CD4-positive, alpha-beta T cell treated with Interleukin-17A for 1 hour (primary cell): ENCODE results near the gene LRRC7.

ENCODE experiments used
- DNase-seq: peaks from one replicate; pipeline ENCODE4 v3.0.0-alpha.2; 2020

LRRC7 gene

GRCh38 chr1:69985901-69986439 is 418.2 kb downstream of the LRRC7 start:
- no peak for DNase-seq

DNA sequence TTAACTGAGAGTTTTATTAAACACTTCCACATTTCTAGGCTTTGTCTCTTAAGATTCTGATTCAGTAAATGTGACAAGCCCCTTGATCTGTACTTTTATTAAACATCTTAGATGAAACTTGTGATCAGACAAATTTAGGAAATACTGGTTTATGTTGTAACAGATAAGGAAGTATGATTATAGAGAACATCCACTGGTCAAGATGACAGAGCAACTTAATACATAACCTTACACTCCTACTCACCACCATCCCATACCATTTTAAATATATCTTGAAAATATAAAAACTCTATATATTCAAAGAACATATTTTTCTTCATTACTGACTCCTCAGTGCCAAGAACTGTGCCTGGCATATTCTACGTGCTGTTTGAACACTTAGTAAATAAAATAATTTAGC is 420.2 kb downstream of the LRRC7 start:
- DNase-seq = no peak

DNA sequence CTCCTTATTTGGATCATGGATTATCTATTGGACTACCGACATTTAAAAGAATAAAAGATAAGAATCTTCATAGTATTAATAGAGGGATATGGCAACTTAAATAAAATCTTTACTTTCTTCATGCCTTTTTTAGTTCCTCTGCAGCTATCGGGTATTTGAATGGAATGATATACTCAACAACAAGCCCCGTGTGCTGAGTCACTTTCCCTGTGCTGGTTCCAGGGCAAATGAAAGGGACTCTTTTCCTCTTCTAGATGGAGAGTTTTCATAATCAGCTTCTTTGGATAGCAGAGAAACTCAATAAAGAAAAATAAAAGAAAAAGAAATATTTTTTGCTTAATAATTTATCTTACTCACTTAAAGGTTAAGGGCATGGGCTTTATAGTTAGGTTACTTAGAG is 423.9 kb downstream of the LRRC7 start:
- DNase-seq = no peak

- no peak for DNase-seq
Observed at GRCh38 chr1:69992594-69992993, 424.9 kb downstream of the LRRC7 start.

DNA sequence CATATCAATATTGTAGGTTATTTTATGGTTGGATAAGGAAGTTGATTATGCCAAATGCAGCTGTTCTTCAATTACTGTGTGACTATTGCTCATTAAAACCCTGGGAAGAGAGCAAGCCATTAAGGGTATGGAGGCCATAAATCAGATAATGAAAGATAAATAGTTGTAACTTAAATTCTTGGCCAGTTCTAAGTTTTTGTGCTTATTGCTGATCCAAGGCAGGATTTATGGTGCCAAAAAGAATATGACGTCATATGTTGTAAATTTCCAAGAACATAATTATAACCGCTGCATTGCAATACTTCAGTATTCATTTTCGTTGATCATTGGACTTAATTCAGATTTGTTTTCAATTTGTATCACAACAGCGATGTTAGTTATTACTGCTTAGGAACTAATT is 426.1 kb downstream of the LRRC7 start:
- DNase-seq = no peak

- no peak for DNase-seq
Observed at GRCh38 chr1:69994241-69994640, 426.5 kb downstream of the LRRC7 start.

GRCh38 chr1:69998847-69999246 is 431.1 kb downstream of the LRRC7 start:
- no peak for DNase-seq

GRCh38 chr1:70003211-70003908 is 435.6 kb downstream of the LRRC7 start:
- no peak for DNase-seq

DNA sequence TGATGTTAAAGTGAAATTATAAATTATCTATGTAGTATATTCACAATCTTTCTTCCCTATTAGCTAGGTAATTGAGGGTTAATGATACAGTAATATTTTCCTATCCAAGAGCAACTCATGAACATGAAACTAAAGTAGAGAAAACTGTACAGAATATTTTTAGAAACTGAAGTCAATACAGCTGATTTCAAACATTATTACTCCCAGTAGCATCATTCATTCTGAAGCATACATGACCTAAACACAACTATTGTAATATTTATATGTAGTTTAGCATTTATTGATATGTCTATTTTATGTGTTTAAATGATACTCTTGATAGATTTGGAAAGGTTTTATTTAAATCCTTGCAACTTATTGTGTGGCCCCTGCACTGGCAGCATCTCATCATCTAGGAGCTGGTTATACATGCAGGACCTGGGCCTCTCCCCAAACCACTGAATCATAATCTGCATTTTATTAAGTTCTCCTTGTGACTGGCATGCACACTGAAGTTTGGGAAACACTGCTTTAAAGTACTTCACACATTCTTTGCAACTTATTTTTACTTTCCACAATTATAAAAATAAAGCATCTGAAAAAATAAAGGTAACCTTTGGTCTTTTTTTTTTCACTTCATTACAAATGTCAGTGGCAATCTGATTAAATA is 437.8 kb downstream of the LRRC7 start:
- no peak for DNase-seq

DNA sequence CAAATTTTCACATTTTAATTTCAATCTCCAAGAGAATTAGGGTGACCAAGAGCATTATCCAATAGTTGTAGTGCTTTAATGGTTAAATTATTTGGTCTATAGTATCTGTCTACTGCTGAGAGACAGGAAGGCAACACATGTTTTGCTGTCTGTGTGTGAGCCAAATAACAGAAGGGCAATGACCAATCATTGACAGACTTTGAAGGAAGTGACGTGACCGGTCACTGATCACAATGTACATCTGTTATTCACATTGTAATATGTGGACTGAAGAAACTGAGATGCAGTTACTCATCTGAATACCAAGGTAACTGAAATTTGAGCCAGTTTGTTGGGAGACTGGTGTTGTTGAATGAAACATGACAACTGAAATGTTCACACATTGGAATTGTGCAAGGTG is 440.9 kb downstream of the LRRC7 start:
- no peak for DNase-seq

- DNase-seq = no peak
Observed at GRCh38 chr1:70017770-70018169, 450.0 kb downstream of the LRRC7 start.

- DNase-seq = no peak
Observed at GRCh38 chr1:70024272-70024671, 456.6 kb downstream of the LRRC7 start.

DNA sequence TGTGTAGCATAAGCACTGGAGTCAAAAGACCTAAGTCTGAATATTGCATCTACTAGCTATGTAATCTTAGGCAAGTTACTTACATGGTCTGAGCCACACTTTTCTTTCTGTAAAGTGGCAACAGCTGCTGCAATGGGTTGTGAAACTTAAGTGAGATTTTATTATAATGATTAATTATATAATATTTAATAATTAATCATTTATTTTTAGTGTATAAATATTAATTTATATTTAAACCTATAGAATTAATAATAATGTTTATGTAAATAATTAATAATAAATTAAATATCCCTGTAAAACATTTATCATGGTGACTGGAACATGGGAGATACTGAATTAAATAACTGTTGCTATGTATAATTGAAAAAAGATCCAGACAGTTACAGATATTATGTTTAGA is 457.3 kb downstream of the LRRC7 start:
- no peak for DNase-seq

GRCh38 chr1:70025846-70026245 is 458.1 kb downstream of the LRRC7 start:
- no peak for DNase-seq

- no peak for DNase-seq
Observed at GRCh38 chr1:70033266-70033873, 465.6 kb downstream of the LRRC7 start.

- DNase-seq = no peak
Observed at GRCh38 chr1:70033936-70034335, 466.2 kb downstream of the LRRC7 start.

GRCh38 chr1:70034403-70034802 is 466.7 kb downstream of the LRRC7 start:
- no peak for DNase-seq

- DNase-seq = no peak
Observed at GRCh38 chr1:70038025-70038424, 470.3 kb downstream of the LRRC7 start.

GRCh38 chr1:70039485-70039884 is 471.8 kb downstream of the LRRC7 start:
- DNase-seq = no peak

DNA sequence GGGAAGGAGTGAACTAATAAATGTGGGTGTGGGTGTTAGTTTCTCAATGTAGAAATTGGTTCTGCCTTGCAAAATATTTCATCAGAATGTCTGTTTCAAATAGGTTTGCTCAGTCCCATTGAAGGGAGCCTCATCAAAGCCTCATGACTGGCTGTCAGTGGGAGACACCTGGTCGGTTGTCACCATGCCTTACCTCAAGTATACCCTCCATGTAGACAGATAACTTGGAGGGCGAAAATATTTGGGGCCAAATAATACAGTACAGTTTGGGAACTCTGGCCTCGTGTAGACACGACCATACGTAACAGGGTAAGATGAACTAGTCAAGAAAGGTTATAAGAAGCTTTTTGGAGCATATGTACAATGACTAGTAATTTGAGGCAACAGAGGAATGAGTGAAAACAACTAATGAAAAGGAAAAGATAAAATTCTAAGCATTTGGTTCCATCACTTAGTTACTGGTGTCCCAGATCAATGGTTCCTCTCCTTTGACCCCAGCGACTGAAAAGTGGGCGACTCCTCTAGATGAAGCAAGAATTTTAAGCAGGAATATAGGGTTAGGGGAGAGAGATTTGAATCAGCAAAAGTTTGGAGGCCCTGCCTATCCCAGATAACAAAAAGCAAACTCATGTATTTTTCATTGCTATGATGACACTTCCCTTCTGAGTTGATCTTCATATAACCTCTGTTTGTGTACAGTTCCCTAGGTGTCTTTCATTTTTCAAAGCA is 473.8 kb downstream of the LRRC7 start:
- no peak for DNase-seq

DNA sequence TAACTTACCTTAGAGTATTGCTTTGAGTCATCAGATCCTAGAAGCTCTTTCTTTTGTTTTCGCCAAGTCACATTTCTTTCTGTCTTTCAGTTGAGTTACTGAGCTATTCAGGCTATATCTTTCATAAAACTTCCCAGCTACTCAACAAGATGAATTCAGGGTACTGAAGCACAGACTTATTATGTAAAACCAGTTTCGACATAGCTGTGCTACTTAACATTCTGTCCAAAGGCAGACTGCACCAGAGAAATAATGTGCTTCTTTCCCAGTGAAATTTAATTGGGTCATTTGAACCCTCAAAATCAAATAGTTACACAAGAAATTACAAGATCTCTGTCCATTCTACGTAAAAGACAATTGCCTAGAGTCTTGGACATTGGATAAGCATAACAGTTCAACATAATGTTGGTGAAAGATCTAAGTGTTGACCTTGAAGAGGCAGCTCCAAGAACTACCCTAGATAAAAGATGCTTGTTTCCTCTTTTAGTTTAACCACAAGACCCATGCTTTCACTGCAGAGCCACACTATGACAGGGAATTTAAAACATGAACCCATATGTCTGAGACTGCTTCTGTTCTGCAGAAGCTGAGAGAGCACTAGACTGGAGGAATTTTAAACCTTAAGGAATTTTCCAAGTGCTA is 474.5 kb downstream of the LRRC7 start:
- DNase-seq = no peak

DNA sequence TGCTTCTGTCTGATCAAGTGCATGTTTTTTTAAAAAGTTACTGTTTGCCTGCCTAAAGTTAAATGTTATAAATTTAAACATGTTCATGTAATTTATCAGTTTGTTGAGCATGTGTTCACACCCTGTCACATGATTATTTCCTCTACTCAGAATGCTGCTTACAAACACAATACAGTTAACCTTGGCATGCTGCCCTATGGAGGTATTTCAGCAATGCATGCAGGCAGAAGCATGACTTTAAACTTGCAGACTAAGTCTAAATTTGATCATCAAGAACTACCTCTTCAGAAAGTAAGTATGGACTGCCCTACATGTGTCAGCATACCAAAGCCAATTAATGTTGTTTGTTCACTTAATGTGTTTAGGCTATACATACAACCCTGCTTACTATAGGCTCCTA is 476.1 kb downstream of the LRRC7 start:
- no peak for DNase-seq

- DNase-seq = no peak
Observed at GRCh38 chr1:70044832-70045231, 477.1 kb downstream of the LRRC7 start.
